NT2/D1 (cell line): ENCODE results near the gene PLEKHA7.

Experiments used
- SUZ12 ChIP-seq: IDR thresholded peaks from 2 replicates; pipeline ENCODE4 v1.6.1; 2011; ENCODE audit not compliant: insufficient read length, insufficient read depth; ENCODE audit errors: extremely low read depth
- ZNF274 ChIP-seq: IDR thresholded peaks from 2 replicates; pipeline ENCODE4 v1.6.1; 2011; ENCODE audit warnings: mild to moderate bottlenecking, low read depth, low read length

DNA sequence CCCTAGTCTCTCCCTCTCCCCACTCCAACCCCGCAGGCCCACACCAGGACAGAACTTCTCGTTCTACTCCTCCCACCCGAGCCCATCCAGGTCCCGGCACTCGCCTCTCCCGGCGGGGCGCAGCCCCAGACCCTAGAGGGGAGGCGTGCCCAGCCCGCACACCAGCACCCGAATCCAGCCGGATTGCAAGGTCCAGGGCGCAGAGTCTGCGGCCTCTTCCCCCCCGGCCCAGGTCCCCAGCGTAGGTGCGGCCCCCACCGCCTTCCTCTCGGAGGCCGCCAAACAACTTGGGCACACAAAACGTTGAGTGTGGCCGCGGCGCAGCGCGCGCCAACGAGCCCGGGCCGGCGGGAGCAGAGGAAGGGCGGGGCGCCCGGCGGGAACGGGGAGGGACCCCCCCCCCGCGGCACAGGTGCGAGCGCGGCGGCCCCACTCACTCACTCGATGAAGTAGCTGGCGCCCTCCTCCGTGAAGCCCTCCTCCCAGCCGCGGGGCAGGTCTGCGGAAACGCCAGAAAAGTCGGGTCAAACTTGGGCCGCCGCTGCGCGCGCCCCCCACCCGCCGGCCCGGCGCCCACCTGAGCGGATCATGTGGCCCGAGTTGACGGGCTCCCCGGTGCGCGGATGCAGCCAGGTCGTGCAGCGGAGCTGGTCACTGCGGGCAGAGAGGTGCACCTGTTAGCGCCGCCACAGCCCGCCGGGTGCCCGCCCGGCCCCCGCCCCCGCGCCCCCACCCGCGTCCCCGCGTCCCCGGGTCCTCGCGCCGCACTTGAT, 480 bp downstream of the PLEKHA7 start:
- TF ChIP-seq ZNF274 (no peak), SUZ12 (no peak)
